B cell (primary cell): ENCODE measurements around the gene NKX2-2. TPM values are rescaled to one million over a fixed set of nuclear protein-coding genes. Genes with fewer than 3 reads are reported as not detected.
A peak's percentile ranks its signal among the peaks of the same experiment; 100 is the strongest.

ENCODE experiments used
- ATAC-seq: fragments of 200-7000 bp; cut with Tn5 transposase; one replicate; pipeline ENCODE4 v1.10.0; 2021; ENCODE audit warnings: low read depth, mild to moderate bottlenecking, moderate number of reproducible peaks, moderate library complexity
- CTCF ChIA-PET: fragments of 350-600 bp; sonication (Branson Sonifier 250); formaldehyde crosslinking; loops from one replicate; lab custom pipeline; 2021; ENCODE audit warnings: antibody characterized with exemption, inconsistent platforms; lab: Charles Lee
- POLR2A ChIA-PET: fragments of 350-600 bp; sonication (Branson Sonifier 250); formaldehyde crosslinking; loops from one replicate; lab custom pipeline; 2021; ENCODE audit warnings: antibody characterized with exemption; lab: Charles Lee
- DNase-seq: peaks from one replicate; pipeline ENCODE4 v3.0.0; 2013
- H2AFZ ChIP-seq: 2 replicates; pipeline ENCODE4 v1.6.1; 2012; ENCODE audit warnings: mild to moderate bottlenecking, low read depth, low read length; ENCODE audit not compliant: insufficient read depth, poor library complexity, severe bottlenecking
- H3K27ac ChIP-seq, 2 donors: 1 replicate in 1 of 2; 2 replicates in 1 of 2; pipeline ENCODE4 v1.5.1; 2012 to 2013; ENCODE audit warnings: low read length in 2 of 2, mild to moderate bottlenecking in 2 of 2, moderate library complexity in 1 of 2
- H3K27me3 ChIP-seq, 4 experiments: fragments of 200-600 bp in 1 of 4; sonication (generic) in 1 of 4; replicated peaks in 1 of 4; 1 replicate in 2 of 4; 2 replicates in 2 of 4; pipeline versions ENCODE4 v1.6.1 to v1.7.0; 2013 to 2016; ENCODE audit warnings: low read length in 3 of 4, mild to moderate bottlenecking in 2 of 4, mixed read lengths in 1 of 4, moderate library complexity in 1 of 4; ENCODE audit not compliant: insufficient read depth in 4 of 4, control insufficient read depth in 3 of 4; ENCODE audit errors: control extremely low read depth in 1 of 4
- H3K36me3 ChIP-seq, 2 experiments: replicated peaks in 1 of 2; 1 replicate in 1 of 2; 2 replicates in 1 of 2; pipeline versions ENCODE4 v1.6.1 to v1.7.1; 2013; ENCODE audit warnings: low read length in 1 of 2; ENCODE audit not compliant: insufficient read depth in 2 of 2, control insufficient read depth in 1 of 2; ENCODE audit errors: control extremely low read depth in 1 of 2, extremely low read depth in 1 of 2
- H3K4me1 ChIP-seq, 2 donors: fragments of 200-600 bp in 1 of 2; sonication (generic) in 1 of 2; 1 replicate in 1 of 2; 2 replicates in 1 of 2; pipeline versions ENCODE4 v1.5.1 to v1.6.1; 2013 to 2017; ENCODE audit warnings: low read length in 2 of 2; ENCODE audit not compliant: control insufficient read depth in 2 of 2, insufficient read depth in 2 of 2
- H3K4me2 ChIP-seq: replicated peaks from 2 replicates; pipeline ENCODE3; 2012; ENCODE audit warnings: mild to moderate bottlenecking, low read depth, low read length; ENCODE audit not compliant: poor library complexity, severe bottlenecking
- H3K4me3 ChIP-seq, 5 experiments: fragments of 200-600 bp in 1 of 5; sonication (generic) in 1 of 5; 1 replicate in 3 of 5; 2 replicates in 2 of 5; pipeline versions ENCODE4 v1.5.1 to v1.7.0; 2011 to 2016; ENCODE audit warnings: low read length in 4 of 5, mild to moderate bottlenecking in 4 of 5, low read depth in 2 of 5, control low read depth in 1 of 5, moderate library complexity in 1 of 5; ENCODE audit not compliant: insufficient read depth in 1 of 5; ENCODE audit errors: control extremely low read depth in 1 of 5, extremely low read depth in 1 of 5
- H3K79me2 ChIP-seq: fragments of 200-600 bp; sonication (generic); one replicate; pipeline ENCODE4 v1.6.0; 2016; ENCODE audit warnings: low read length; ENCODE audit not compliant: control insufficient read depth, insufficient read depth
- H3K9ac ChIP-seq: fragments of 200-600 bp; sonication (generic); 2 replicates; pipeline ENCODE4 v1.6.1; 2017; ENCODE audit warnings: mild to moderate bottlenecking, low read length, moderate library complexity
- H3K9me3 ChIP-seq, 3 donors: one replicate each; pipeline versions ENCODE4 v1.6.1 to v1.7.1; 2013; ENCODE audit warnings: low read length in 2 of 3; ENCODE audit not compliant: control insufficient read depth in 2 of 3, insufficient read depth in 1 of 3; ENCODE audit errors: control extremely low read depth in 1 of 3
- H4K20me1 ChIP-seq: 2 replicates; pipeline ENCODE4 v1.6.0; 2012; ENCODE audit warnings: mild to moderate bottlenecking, low read length; ENCODE audit not compliant: insufficient read depth, control insufficient read depth, poor library complexity, severe bottlenecking
- H3K27ac Mint-ChIP-seq: one replicate; pipeline ENCODE4 v1.8.0; 2021; ENCODE audit warnings: mixed read lengths
- H3K27me3 Mint-ChIP-seq: one replicate; pipeline ENCODE4 v1.8.0; 2021; ENCODE audit warnings: mixed read lengths
- H3K4me1 Mint-ChIP-seq: one replicate; pipeline ENCODE4 v1.8.0; 2021; ENCODE audit warnings: mixed read lengths
- H3K4me3 Mint-ChIP-seq: one replicate; pipeline ENCODE4 v1.8.0; 2021; ENCODE audit warnings: mixed read lengths
- H3K9me3 Mint-ChIP-seq: one replicate; pipeline ENCODE4 v1.8.0; 2022; ENCODE audit warnings: mixed read lengths; ENCODE audit not compliant: insufficient read depth
- CTCF ChIP-seq: fragments of 200-600 bp; IDR thresholded peaks from one replicate; pipeline ENCODE4 v1.8.0; 2022; ENCODE audit warnings: antibody characterized with exemption, mild to moderate bottlenecking
- EZH2 ChIP-seq: IDR thresholded peaks from 2 replicates; pipeline ENCODE4 v1.6.1; 2012; ENCODE audit warnings: borderline replicate concordance, low read depth, mild to moderate bottlenecking, moderate library complexity, low read length; ENCODE audit not compliant: insufficient read depth, poor library complexity, severe bottlenecking
- WGBS: methylation state at CpG from one replicate; pipeline ENCODE4 v1.1.5; 2013; ENCODE audit warnings: missing lambda C conversion rate; ENCODE audit not compliant: insufficient coverage; 5-methylcytosine and 5-hydroxymethylcytosine counted together
- intact Hi-C: fragments of 100-400 bp; cut with micrococcal nuclease; formaldehyde crosslinking; loops from one replicate; pipeline ENCODE4 v1.10.0; 2022
- polyA minus RNA-seq: library from RNA; depleted of rRNA, polyadenylated mRNA; stranded (reverse); fragments of >200 nt; gene quantifications from 2 replicates; pipeline ENCODE4 v1.2.3, GENCODE V29; 2012
- polyA plus RNA-seq: library from polyadenylated mRNA; depleted of rRNA; stranded (reverse); fragments of >200 nt; gene quantifications from 2 replicates; pipeline ENCODE4 v1.2.3, GENCODE V29; 2012
- total RNA-seq, 2 donors: library from RNA; stranded (reverse); fragments of 120-200 nt in 1 of 2; gene quantifications; 1 replicate in 1 of 2; 2 replicates in 1 of 2; pipeline versions ENCODE4 v1.2.3 to v1.2.4, GENCODE V29; 2013 to 2022

NKX2-2 gene
- total RNA-seq (not detected in 2 replicates), polyA plus RNA-seq (not detected in 2 replicates), polyA minus RNA-seq (not detected in 2 replicates)
- total RNA-seq (2013): not detected

DNA sequence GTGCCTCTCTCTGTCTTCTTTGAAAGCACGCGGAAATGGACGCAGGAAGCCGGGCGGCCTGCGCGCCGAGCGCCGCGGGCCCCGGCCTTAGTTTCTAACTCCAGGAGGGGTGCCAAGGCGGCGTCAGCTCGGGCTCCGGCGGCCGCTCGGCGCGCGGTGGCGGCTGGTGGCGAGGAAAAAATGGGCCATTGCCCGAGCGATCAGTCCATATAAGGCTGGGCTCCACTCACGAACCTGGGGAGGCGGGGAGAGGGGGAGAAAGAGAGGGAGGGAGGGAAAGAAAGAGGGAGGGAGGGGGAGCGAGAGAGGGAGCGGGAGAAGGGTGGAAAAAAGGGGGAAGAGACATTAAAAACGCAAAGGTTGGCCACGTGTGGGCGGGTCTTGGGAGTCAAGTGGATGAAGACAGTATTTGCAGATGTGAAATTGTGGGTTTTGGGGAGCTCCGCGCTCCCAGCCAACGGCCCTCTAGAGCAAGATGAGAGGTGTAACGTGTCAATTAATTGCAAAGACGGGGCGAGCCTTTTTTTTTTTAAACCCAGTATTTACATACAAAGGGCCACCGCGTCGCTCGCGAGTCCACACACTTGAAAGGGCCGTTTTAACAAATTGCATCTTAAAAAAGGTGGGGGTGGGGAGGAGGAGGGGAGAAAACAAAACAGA lies at the start of gene NKX2-2:
NKX2-2 (minus strand) TSS at position 184 of the 660 bp plus-strand sequence. CDS start 395 bp downstream, outside the sequence.
- H3K4me1 ChIP-seq: peaks cover 42 to 44% of the 10 kb centered on the region in 2 donors
- peak within 1 kb of the TSS; percentile 50 for H3K4me3 Mint-ChIP-seq
- peaks cover 25% of the 10 kb centered on the region for H3K4me1 Mint-ChIP-seq
- H3K27me3 Mint-ChIP-seq: peaks cover 54% of the 10 kb centered on the region
- no peak within 1 kb of the TSS for H2AFZ ChIP-seq
- peak within 1 kb of the TSS in 1 of 5 experiments; percentile 14 for H3K4me3 ChIP-seq
- H4K20me1 ChIP-seq: no peaks in the 10 kb centered on the region
- H3K79me2 ChIP-seq: no peaks in the 10 kb centered on the region
- TF ChIP-seq EZH2: no peak
- no peak for TF ChIP-seq CTCF
- ATAC-seq (no peak), DNase-seq (peak; percentile 23)
- H3K9me3 Mint-ChIP-seq: no peaks in the 10 kb centered on the region
- POLR2A ChIA-PET: no interaction called here
- H3K9ac ChIP-seq: no peak within 1 kb of the TSS
- H3K4me2 ChIP-seq: peak within 1 kb of the TSS; percentile 79
- intact Hi-C loops: loop anchor here (5.0 kb wide), 1 partner anchor 412 kb away; no protein-coding TSS in a partner anchor
- H3K36me3 ChIP-seq: no peaks in the 10 kb centered on the region
- WGBS: 13% methylated on average over 35 of the region's 45 CpGs
- H3K27me3 ChIP-seq: peaks cover 0 to 90% (median 49%) of the 10 kb centered on the region in 4 experiments
- peaks cover 0 to 63% (median 0%) of the 10 kb centered on the region in 3 donors for H3K9me3 ChIP-seq
- no peak within 1 kb of the TSS for H3K27ac Mint-ChIP-seq
- CTCF ChIA-PET: interaction anchor here (0.6 to 2.3 kb wide), 2 partner anchors 9 to 1680 kb away, joined by 4 to 12 read pairs; no protein-coding TSS in a partner anchor
- H3K27ac ChIP-seq: no peak within 1 kb of the TSS

DNA sequence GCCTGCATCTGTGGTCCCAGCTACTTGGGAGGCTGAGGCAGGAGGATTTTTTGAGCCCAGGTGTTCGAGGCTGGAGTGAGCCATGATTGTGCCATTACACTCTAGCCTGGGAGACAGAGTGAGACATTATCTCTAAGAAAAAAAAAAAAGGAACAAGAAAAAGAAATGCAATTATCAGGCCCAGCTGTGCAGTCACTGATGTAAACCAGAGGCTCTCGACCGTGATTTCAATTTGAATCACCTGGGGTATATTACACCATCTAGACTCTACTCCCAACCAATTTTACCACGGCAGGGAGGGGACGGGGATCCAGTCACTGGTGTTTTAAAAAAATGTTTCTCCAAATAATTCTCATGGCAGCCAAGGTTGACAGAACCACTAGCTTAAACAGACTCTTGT lies 48.8 kb upstream of the NKX2-2 start:
- TF ChIP-seq EZH2 (no peak), CTCF (no peak)
- Histone ChIP-seq H3K4me1 (no peaks in the 10 kb centered on the region), H2AFZ (no peak overlapping the region), H3K4me2 (no peak overlapping the region), H3K9ac (no peak overlapping the region), H3K79me2 (no peaks in the 10 kb centered on the region), H3K4me3 (no peak overlapping the region), H3K27ac (no peak overlapping the region), H3K27me3 (peaks cover 0 to 4% (median 0%) of the 10 kb centered on the region in 4 experiments), H3K36me3 (no peaks in the 10 kb centered on the region), H3K9me3 (peaks cover 0 to 2% (median 0%) of the 10 kb centered on the region in 3 donors), H4K20me1 (no peaks in the 10 kb centered on the region)
- ATAC-seq (no peak), DNase-seq (no peak)
- H3K9me3 Mint-ChIP-seq: no peaks in the 10 kb centered on the region
- no peaks in the 10 kb centered on the region for H3K4me1 Mint-ChIP-seq
- no CpG with 5 or more reads among the region's 5 CpGs for WGBS
- POLR2A ChIA-PET: interaction anchor here (0.6 kb wide), 1 partner anchor 68 kb away, joined by 7 read pairs; no protein-coding TSS in a partner anchor
- peaks cover 8% of the 10 kb centered on the region for H3K27me3 Mint-ChIP-seq
- intact Hi-C loops: no loop called here
- H3K4me3 Mint-ChIP-seq: no peak overlapping the region
- CTCF ChIA-PET: interaction anchor here (1.0 to 2.7 kb wide), 2 partner anchors 9 to 12 kb away, joined by 4 to 17 read pairs; no protein-coding TSS in a partner anchor
- no peak overlapping the region for H3K27ac Mint-ChIP-seq
